A549 (cell line): Measurements from ENCODE around the gene PAQR5.
A peak's percentile ranks its signal among the peaks of the same experiment; 100 is the strongest.

Experiments used
- CHD2 ChIP-seq: fragments of 150-350 bp; IDR thresholded peaks from 2 replicates; pipeline ENCODE4 v1.6.1; 2014; ENCODE audit warnings: low read length; ENCODE audit not compliant: partially characterized antibody
- HDAC2 ChIP-seq: fragments of 200-600 bp; sonication (generic); IDR thresholded peaks from 2 replicates; pipeline ENCODE4 v1.6.1; 2016
- JUN ChIP-seq, 2 experiments: fragments of >200 bp; sonication (Bioruptor Twin); formaldehyde crosslinking; IDR thresholded peaks; 2 replicates in 1 of 2; 3 replicates in 1 of 2; pipeline ENCODE4 v1.6.1; 2016 to 2017
- NR3C1 ChIP-seq: fragments of >200 bp; sonication (Bioruptor Twin); formaldehyde crosslinking; IDR thresholded peaks from 3 replicates; pipeline ENCODE4 v1.6.1; 2017
- POLR2A ChIP-seq: IDR thresholded peaks from 2 replicates; pipeline ENCODE4 v1.6.1; 2012; ENCODE audit warnings: mild to moderate bottlenecking, low read length
- RFX5 ChIP-seq: fragments of 450-650 bp; IDR thresholded peaks from 2 replicates; pipeline ENCODE4 v1.7.1; 2014; ENCODE audit warnings: antibody characterized with exemption, mild to moderate bottlenecking, moderate library complexity

- TF ChIP-seq HDAC2 (no peak), CHD2 (no peak), JUN (IDR thresholded peaks at IDR 0.05) (peak in 1 of 2 experiments; percentile 35; a peak in 2 of 5 replicates), RFX5 (no peak), POLR2A (no peak), NR3C1 (no peak)
Measured at GRCh38 chr15:69394556-69395282, 96.0 kb downstream of the PAQR5 start.
